OCI-LY3 (cell line): ENCODE results near the gene PSEN1.

ENCODE experiments used
- CTCF ChIP-seq: fragments of 200-600, 300-600 bp; sonication (generic); IDR thresholded peaks from 2 replicates; pipeline ENCODE4 v1.5.1; 2014; ENCODE audit warnings: antibody characterized with exemption, low read length, low read depth
- EZH2phosphoT487 ChIP-seq: fragments of 200-600 bp; shearing (Covaris generic); IDR thresholded peaks from 2 replicates; pipeline ENCODE4 v1.6.1; 2018; ENCODE audit warnings: antibody characterized with exemption, mixed run types, low read depth

- TF ChIP-seq CTCF, result no peak
- no peak for TF ChIP-seq EZH2phosphoT487
Observed at GRCh38 chr14:73203527-73203926, 67.2 kb downstream of the PSEN1 start.
